HEK293T (cell line): ENCODE measurements around the gene RAB31.

ENCODE experiments used
- ARNT ChIP-seq: fragments of 450-650 bp; IDR thresholded peaks from 2 replicates; pipeline ENCODE4 v1.6.1; 2017; ENCODE audit warnings: mild to moderate bottlenecking
- BHLHE40 ChIP-seq: fragments of 450-650 bp; IDR thresholded peaks from 2 replicates; pipeline ENCODE4 v1.6.1; 2016; ENCODE audit warnings: mild to moderate bottlenecking, moderate library complexity, borderline replicate concordance
- FOXM1 ChIP-seq: fragments of 450-650 bp; IDR thresholded peaks from 2 replicates; pipeline ENCODE4 v1.6.1; 2017; ENCODE audit warnings: mild to moderate bottlenecking, borderline replicate concordance
- LEF1 ChIP-seq: fragments of 450-650 bp; IDR thresholded peaks from 2 replicates; pipeline ENCODE4 v1.6.1; 2017; ENCODE audit warnings: mild to moderate bottlenecking, borderline replicate concordance
- NFRKB ChIP-seq: fragments of 450-650 bp; IDR thresholded peaks from 2 replicates; pipeline ENCODE4 v1.6.1; 2016; ENCODE audit warnings: mild to moderate bottlenecking, moderate library complexity
- PKNOX1 ChIP-seq: fragments of 450-650 bp; IDR thresholded peaks from 2 replicates; pipeline ENCODE4 v1.6.1; 2016
- SUZ12 ChIP-seq: fragments of 450-650 bp; IDR thresholded peaks from 2 replicates; pipeline ENCODE4 v1.6.1; 2016; ENCODE audit warnings: mild to moderate bottlenecking

- TF ChIP-seq ARNT: no peak
- TF ChIP-seq PKNOX1: no peak
- TF ChIP-seq LEF1: no peak
- TF ChIP-seq NFRKB: no peak
- no peak for TF ChIP-seq BHLHE40
- TF ChIP-seq SUZ12: no peak
- TF ChIP-seq FOXM1: no peak
These were observed 4.5 kb downstream of the RAB31 start for GRCh38 chr18:9712611-9713010.
